DND-41 (cell line): ENCODE data around the gene SH3RF3.

Experiments
- EZH2 ChIP-seq: IDR thresholded peaks from 3 replicates; pipeline ENCODE4 v1.6.1; 2012; ENCODE audit warnings: borderline replicate concordance, low read depth, mild to moderate bottlenecking, moderate library complexity, low read length, inconsistent platforms; ENCODE audit not compliant: severe bottlenecking
- TF ChIP-seq, protein P1 (sequence below): IDR thresholded peaks from 2 replicates; pipeline ENCODE4 v1.5.1; 2012; ENCODE audit warnings: borderline replicate concordance, low read length, moderate library complexity, mild to moderate bottlenecking; ENCODE audit not compliant: poor library complexity, severe bottlenecking; ENCODE audit errors: extremely low read depth

DNA sequence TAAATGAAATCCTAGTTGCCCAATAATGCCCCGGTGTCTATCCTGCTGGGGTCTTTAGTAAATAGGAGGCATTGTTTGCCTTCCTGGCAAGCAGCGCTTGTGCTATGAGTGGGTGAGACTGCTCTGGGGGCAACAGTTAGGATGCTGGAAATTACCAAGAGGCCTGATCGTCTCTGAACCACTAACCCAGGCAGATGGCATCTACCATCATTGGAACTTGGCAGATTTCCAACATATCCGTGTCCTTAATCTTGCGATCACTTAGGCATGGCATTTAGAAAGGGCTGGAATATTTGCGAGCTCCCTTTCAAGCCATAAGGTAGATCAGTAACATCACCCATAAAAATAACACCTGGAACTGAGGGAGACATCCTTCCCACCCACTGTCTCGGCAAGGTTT lies 18.8 kb upstream of the SH3RF3 start:
- TF ChIP-seq, protein P1, sequence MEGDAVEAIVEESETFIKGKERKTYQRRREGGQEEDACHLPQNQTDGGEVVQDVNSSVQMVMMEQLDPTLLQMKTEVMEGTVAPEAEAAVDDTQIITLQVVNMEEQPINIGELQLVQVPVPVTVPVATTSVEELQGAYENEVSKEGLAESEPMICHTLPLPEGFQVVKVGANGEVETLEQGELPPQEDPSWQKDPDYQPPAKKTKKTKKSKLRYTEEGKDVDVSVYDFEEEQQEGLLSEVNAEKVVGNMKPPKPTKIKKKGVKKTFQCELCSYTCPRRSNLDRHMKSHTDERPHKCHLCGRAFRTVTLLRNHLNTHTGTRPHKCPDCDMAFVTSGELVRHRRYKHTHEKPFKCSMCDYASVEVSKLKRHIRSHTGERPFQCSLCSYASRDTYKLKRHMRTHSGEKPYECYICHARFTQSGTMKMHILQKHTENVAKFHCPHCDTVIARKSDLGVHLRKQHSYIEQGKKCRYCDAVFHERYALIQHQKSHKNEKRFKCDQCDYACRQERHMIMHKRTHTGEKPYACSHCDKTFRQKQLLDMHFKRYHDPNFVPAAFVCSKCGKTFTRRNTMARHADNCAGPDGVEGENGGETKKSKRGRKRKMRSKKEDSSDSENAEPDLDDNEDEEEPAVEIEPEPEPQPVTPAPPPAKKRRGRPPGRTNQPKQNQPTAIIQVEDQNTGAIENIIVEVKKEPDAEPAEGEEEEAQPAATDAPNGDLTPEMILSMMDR: no peak
- TF ChIP-seq EZH2: no peak
